LHCN-M2 (cell line): ENCODE results near the gene MICALL2. TPM values are rescaled to one million over a fixed set of nuclear protein-coding genes. Genes with fewer than 3 reads are reported as not detected.
"Not testable (repeated sequence)": the region's sequence is repeated elsewhere in the genome, so short reads cannot be mapped to it uniquely, and the experiment has no call there.

Source experiments
- DNase-seq: peaks from one replicate; pipeline ENCODE4 v3.0.0-alpha.2; 2012; ENCODE audit warnings: low read depth
- total RNA-seq: library from RNA; depleted of rRNA; stranded (reverse); fragments of >200 nt; gene quantifications from 2 replicates; pipeline ENCODE4 v1.2.3, GENCODE V29; 2014

Gene MICALL2
- total RNA-seq, 1 experiment from 2014 or later: 25.5 TPM

- DNase-seq: no peak
These were observed 9.8 kb downstream of the MICALL2 start for GRCh38 chr7:1449501-1449900.

GRCh38 chr7:1448958-1449357, 10.3 kb downstream of the MICALL2 start:
- no peak for DNase-seq

GRCh38 chr7:1447551-1448244, 11.6 kb downstream of the MICALL2 start:
- DNase-seq: no peak

- DNase-seq: no peak
These were observed 12.2 kb downstream of the MICALL2 start for GRCh38 chr7:1447112-1447511.

GRCh38 chr7:1446620-1447032, 12.6 kb downstream of the MICALL2 start:
- no peak for DNase-seq

GRCh38 chr7:1446026-1446425, 13.2 kb downstream of the MICALL2 start:
- DNase-seq: not testable (repeated sequence)

- no peak for DNase-seq
These were observed 13.9 kb downstream of the MICALL2 start for GRCh38 chr7:1445341-1445740.

- no peak for DNase-seq
These were observed 14.3 kb downstream of the MICALL2 start for GRCh38 chr7:1444925-1445322.

GRCh38 chr7:1444214-1444924, 14.9 kb downstream of the MICALL2 start:
- DNase-seq: no peak

GRCh38 chr7:1443587-1444200, 15.6 kb downstream of the MICALL2 start:
- not testable (repeated sequence) for DNase-seq

GRCh38 chr7:1442355-1443124, 16.7 kb downstream of the MICALL2 start:
- DNase-seq: no peak

- DNase-seq: no peak
These were observed 17.5 kb downstream of the MICALL2 start for GRCh38 chr7:1441615-1442354.

GRCh38 chr7:1440620-1441019, 18.6 kb downstream of the MICALL2 start:
- no peak for DNase-seq

GRCh38 chr7:1439373-1440363, 19.6 kb downstream of the MICALL2 start:
- no peak for DNase-seq

- DNase-seq: no peak
These were observed 20.4 kb downstream of the MICALL2 start for GRCh38 chr7:1438821-1439220.

- DNase-seq: no peak
These were observed 21.1 kb downstream of the MICALL2 start for GRCh38 chr7:1438208-1438607.

GRCh38 chr7:1437155-1437880, 22.0 kb downstream of the MICALL2 start:
- DNase-seq: no peak

- DNase-seq: no peak
These were observed 22.7 kb downstream of the MICALL2 start for GRCh38 chr7:1436608-1437007.
